ENCODE measurements around the gene FPGT. TPM values are rescaled to one million over a fixed set of nuclear protein-coding genes. Genes with fewer than 3 reads are reported as not detected.
"Not testable (repeated sequence)": the region's sequence is repeated elsewhere in the genome, so short reads cannot be mapped to it uniquely, and the experiment has no call there.

FPGT gene
- total and polyA plus RNA-seq, 8 donors: 4.3 to 29.6 (median 8.5) TPM

DNA sequence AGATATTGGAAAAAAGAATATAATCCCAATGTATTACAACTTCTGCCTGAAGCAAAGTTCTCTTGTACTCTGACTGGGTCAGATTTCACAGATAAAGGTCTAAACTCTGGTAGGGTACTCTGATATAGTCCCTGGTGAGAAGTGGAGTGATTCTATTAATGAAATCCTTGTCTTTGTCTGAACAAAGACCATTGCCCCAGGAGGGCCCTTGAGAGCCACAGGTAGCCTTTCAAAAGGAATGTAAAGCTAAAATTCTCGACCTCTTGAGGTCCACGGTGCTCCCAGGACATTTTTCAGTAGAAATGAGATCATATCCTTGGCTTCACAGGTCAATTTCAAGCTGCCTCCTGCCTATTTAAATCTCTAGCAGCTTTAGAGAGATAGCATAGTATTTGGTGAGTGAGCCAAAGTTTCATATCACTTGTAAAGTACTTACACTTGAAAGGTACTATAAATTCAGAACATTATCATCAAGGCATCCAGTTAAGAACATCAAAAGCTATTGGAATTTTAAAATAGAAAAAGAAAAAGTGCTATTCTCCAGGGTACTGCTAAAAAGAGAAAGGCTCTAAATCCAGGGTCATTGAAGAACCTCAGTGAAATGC, 47.2 kb downstream of the FPGT start:
- DNase-seq: no peak
- intact Hi-C loops (cut with DNase I; ENCODE audit: low total_unique reads): no loop called here
- TF ChIP-seq, protein P1, sequence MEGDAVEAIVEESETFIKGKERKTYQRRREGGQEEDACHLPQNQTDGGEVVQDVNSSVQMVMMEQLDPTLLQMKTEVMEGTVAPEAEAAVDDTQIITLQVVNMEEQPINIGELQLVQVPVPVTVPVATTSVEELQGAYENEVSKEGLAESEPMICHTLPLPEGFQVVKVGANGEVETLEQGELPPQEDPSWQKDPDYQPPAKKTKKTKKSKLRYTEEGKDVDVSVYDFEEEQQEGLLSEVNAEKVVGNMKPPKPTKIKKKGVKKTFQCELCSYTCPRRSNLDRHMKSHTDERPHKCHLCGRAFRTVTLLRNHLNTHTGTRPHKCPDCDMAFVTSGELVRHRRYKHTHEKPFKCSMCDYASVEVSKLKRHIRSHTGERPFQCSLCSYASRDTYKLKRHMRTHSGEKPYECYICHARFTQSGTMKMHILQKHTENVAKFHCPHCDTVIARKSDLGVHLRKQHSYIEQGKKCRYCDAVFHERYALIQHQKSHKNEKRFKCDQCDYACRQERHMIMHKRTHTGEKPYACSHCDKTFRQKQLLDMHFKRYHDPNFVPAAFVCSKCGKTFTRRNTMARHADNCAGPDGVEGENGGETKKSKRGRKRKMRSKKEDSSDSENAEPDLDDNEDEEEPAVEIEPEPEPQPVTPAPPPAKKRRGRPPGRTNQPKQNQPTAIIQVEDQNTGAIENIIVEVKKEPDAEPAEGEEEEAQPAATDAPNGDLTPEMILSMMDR (IDR thresholded peaks at IDR 0.05): no peak
- TF ChIP-seq POLR2AphosphoS5 (IDR thresholded peaks at IDR 0.05) (no peak), EP300 (IDR thresholded peaks at IDR 0.05) (no peak), POLR2A (IDR thresholded peaks at IDR 0.05) (no peak)

DNA sequence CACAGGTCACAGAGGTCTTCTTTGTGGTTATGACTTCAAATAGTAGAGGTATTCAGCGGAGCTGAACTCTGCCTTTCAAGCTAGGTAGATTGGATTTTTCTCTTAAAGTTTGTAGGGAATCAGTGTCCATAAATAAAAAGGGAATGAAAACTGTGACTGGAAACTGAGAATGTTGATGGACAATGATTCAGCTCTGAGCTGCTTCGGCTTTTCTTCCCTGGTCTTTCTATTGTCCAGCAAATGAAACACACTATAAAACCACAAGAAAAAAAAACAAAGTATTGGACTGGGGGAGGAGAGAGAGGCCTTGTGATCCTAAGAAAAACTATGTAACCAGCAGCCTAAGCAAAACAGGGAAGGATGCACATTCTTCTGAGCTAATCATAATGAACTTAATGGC, 48.3 kb downstream of the FPGT start:
- peak in 1 of 2 donors; percentile 44 for DNase-seq
- H3K27me3 ChIP-seq: no peaks in the 10 kb centered on the region
- H3K4me3 ChIP-seq: no peak overlapping the region
- H3K36me3 ChIP-seq: no peaks in the 10 kb centered on the region
- intact Hi-C loops (cut with DNase I; ENCODE audit: low total_unique reads): no loop called here
- no peak for TF ChIP-seq POLR2A (IDR thresholded peaks at IDR 0.05)
- TF ChIP-seq, protein P1 (IDR thresholded peaks at IDR 0.05): no peak
- TF ChIP-seq POLR2AphosphoS5 (IDR thresholded peaks at IDR 0.05): no peak
- no peak for TF ChIP-seq EP300 (IDR thresholded peaks at IDR 0.05)
- H3K9me3 ChIP-seq: peaks cover 0 to 9% (median 3%) of the 10 kb centered on the region in 4 donors
- H3K27ac ChIP-seq: no peak overlapping the region
- H3K4me1 ChIP-seq: peaks cover 0 to 9% (median 4%) of the 10 kb centered on the region in 4 donors
- WGBS, 5 donors: 25 to 64% (median 44%) methylated on average over 2 of the region's 2 CpGs

More for the DNA sequence above, 47.2 kb downstream of the FPGT start:
- no peaks in the 10 kb centered on the region for H3K36me3 ChIP-seq
- WGBS, 5 donors: 8 to 17% (median 9%) methylated on average over 2 of the region's 2 CpGs
- peaks cover 0 to 9% (median 4%) of the 10 kb centered on the region in 4 donors for H3K4me1 ChIP-seq
- H3K9me3 ChIP-seq: peaks cover 0 to 9% (median 3%) of the 10 kb centered on the region in 4 donors
- no peak overlapping the region for H3K27ac ChIP-seq
- H3K4me3 ChIP-seq: no peak overlapping the region
- H3K27me3 ChIP-seq: no peaks in the 10 kb centered on the region

DNA sequence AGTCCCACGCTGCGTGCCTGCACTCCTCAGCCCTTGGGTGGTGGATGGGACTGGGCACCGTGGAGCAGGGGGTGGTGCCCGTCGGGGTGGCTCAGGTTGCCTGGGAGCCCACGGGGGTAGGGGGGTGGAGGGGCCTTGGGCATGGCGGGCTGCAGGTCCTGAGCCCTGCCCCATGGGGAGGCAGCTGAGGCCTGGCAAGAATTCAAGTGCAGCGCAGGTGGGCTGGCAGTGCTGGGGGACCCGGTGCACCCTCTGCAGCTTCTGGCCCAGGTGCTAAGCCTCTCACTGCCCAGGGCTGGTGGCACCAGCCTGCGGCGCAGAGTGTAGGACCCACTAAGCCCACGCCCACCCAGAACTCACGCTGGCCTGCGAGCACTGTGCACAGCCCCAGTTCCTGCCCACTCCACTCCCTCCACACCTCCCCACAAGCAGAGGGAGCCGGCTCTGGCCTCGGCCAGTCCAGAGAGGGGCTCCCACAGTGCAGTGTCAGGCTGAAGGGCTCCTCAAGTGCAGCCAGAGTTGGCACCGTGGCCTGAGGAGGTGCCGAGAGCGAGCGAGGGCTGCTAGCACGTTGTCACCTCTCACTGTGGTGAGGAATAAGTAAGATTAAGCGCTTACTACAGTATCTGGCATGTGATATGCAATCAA, 50.0 kb downstream of the FPGT start:
- no peak for TF ChIP-seq POLR2AphosphoS5 (IDR thresholded peaks at IDR 0.05)
- TF ChIP-seq, protein P1 (IDR thresholded peaks at IDR 0.05): no peak
- Histone ChIP-seq H3K27ac (no peak overlapping the region), H3K36me3 (peaks cover 0 to 5% (median under 1%) of the 10 kb centered on the region in 4 donors), H3K4me1 (peaks cover 0 to 9% (median 4%) of the 10 kb centered on the region in 4 donors), H3K27me3 (no peaks in the 10 kb centered on the region), H3K4me3 (no peak overlapping the region), H3K9me3 (peaks cover 0 to 9% (median 3%) of the 10 kb centered on the region in 4 donors)
- WGBS, 5 donors: 93 to 97% (median 96%) methylated on average over 5 to 22 of the region's 22 CpGs
- intact Hi-C loops (cut with DNase I; ENCODE audit: low total_unique reads): no loop called here
- no peak for DNase-seq

DNA sequence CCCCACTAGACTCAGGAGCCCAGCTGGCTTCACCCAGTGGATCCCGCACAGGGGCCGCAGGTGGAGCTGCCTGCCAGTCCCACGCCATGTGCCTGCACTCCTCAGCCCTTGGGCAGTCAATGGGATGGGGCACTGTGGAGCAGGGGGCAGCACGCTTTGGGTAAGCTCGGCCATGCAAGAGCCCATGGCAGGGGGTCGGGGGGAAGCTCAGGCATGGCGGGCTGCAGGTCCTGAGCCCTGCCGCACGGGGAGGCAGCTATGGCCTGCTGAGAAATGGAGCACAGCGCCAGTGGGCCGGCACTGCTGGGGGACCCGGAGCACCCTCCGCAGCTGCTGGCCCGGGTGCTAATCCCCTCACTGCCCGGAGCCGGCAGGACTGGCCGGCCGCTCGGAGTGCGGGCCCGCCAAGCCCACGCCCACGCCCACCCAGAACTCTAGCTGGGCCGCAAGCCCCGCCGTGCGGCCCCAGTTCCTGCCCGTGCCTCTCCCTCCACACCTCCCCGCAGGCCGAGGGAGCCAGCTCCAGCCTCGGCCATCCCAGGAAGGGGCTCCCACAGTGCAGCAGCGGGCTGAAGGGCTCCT, 55.3 kb downstream of the FPGT start:
- H3K27ac ChIP-seq; H3K9me3 ChIP-seq; H3K4me3 ChIP-seq; intact Hi-C loops (cut with DNase I; ENCODE audit: low total_unique reads); H3K4me1 ChIP-seq; DNase-seq; H3K27me3 ChIP-seq: not testable (repeated sequence)
- WGBS, 5 donors: 88 to 91% (median 91%) methylated on average over 28 to 32 of the region's 32 CpGs
- peaks cover 0 to 12% (median 3%) of the 10 kb centered on the region in 4 donors for H3K36me3 ChIP-seq

Other genes starting within 250 kb of the FPGT start
- 1 to 10 TPM in 1 of 5 donors, not detected in 4; 2.2 TPM for gene LRRIQ3, start 66 bp upstream of the FPGT start, total RNA-seq
- gene LRRIQ3, start 66 bp upstream of the FPGT start, polyA plus RNA-seq: under 1 TPM; 0.20 to 0.68 (median 0.31) TPM
- gene TNNI3K, start 37.1 kb downstream of the FPGT start, total RNA-seq: 1 to 10 TPM in 1 of 5 donors, not detected in 4; 7.0 TPM
- gene TNNI3K, start 37.1 kb downstream of the FPGT start, polyA plus RNA-seq: 1 to 10 TPM in 1 of 3 donors, under 1 TPM in 2; 0.25 to 2.7 (median 0.60) TPM

Measured in stomach (tissue), 9 donors.